NCI-H2107 (cell line): ENCODE measurements around the gene ADGRG3.

ENCODE experiments used
- DNase-seq: peaks from one replicate; lab custom pipeline; 2025; lab: John Stamatoyannopoulos, UW

Gene ADGRG3

GRCh38 chr16:57681950-57682728, 14.0 kb downstream of the ADGRG3 start:
- no peak for DNase-seq

- DNase-seq = no peak
These were observed 14.9 kb downstream of the ADGRG3 start for GRCh38 chr16:57682809-57683635.

- no peak for DNase-seq
These were observed 15.8 kb downstream of the ADGRG3 start for GRCh38 chr16:57683636-57684545.

- DNase-seq = no peak
These were observed 16.7 kb downstream of the ADGRG3 start for GRCh38 chr16:57684626-57685358.

GRCh38 chr16:57685633-57686032, 17.5 kb downstream of the ADGRG3 start:
- DNase-seq = no peak

GRCh38 chr16:57686577-57686976, 18.5 kb downstream of the ADGRG3 start:
- DNase-seq = no peak

- no peak for DNase-seq
These were observed 19.3 kb downstream of the ADGRG3 start for GRCh38 chr16:57687363-57687929.

- no peak for DNase-seq
These were observed 20.4 kb downstream of the ADGRG3 start for GRCh38 chr16:57688487-57688986.

- DNase-seq = no peak
These were observed 21.1 kb downstream of the ADGRG3 start for GRCh38 chr16:57688987-57689761.

- no peak for DNase-seq
These were observed 21.9 kb downstream of the ADGRG3 start for GRCh38 chr16:57689762-57690558.

- DNase-seq = no peak
These were observed 22.8 kb downstream of the ADGRG3 start for GRCh38 chr16:57690782-57691471.

- DNase-seq = no peak
These were observed 24.5 kb downstream of the ADGRG3 start for GRCh38 chr16:57692636-57693035.

- no peak for DNase-seq
These were observed 25.4 kb downstream of the ADGRG3 start for GRCh38 chr16:57693550-57693949.

GRCh38 chr16:57694231-57694724, 26.2 kb downstream of the ADGRG3 start:
- DNase-seq = no peak

- DNase-seq = no peak
These were observed 26.9 kb downstream of the ADGRG3 start, which contains the start of gene DRC7 for GRCh38 chr16:57694725-57695679. DRC7 (plus strand) TSS chr16:57694806; CDS start chr16:57697950, 3,144 bp downstream.

GRCh38 chr16:57695680-57696069, 27.6 kb downstream of the ADGRG3 start:
- DNase-seq = no peak

- DNase-seq = no peak
These were observed 28.1 kb downstream of the ADGRG3 start for GRCh38 chr16:57696240-57696639.
